GM12878 (cell line): Measurements from ENCODE around the gene GPC6. TPM values are rescaled to one million over a fixed set of nuclear protein-coding genes. Genes with fewer than 3 reads are reported as not detected.

Source experiments
- ATAC-seq: fragments of 200-7000 bp; cut with Tn5 transposase; 3 replicates; pipeline ENCODE4 v1.9.1; 2020; ENCODE audit warnings: mild to moderate bottlenecking, moderate library complexity
- BruUV-seq: library from RNA; stranded (reverse); fragments of 400-500 nt; replicated peaks from 2 replicates; lab custom pipeline; 2021; lab: Mats Ljungman, UMichigan
- CTCF ChIA-PET: fragments of 300-600 bp; sonication (Branson Sonifier 250); formaldehyde crosslinking; extraction: SDS; loops from one replicate; lab custom pipeline; 2021; ENCODE audit warnings: inconsistent platforms; lab: Yijun Ruan, JAX
- POLR2A ChIA-PET: fragments of 350-600 bp; formaldehyde crosslinking; extraction: SDS; loops from one replicate; lab custom pipeline; 2021; ENCODE audit warnings: inconsistent platforms; lab: Charles Lee
- RAD21 ChIA-PET: fragments of 300-600 bp; sonication (Branson Sonifier 250); formaldehyde crosslinking; loops from one replicate; lab custom pipeline; 2023; ENCODE audit warnings: antibody characterized with exemption; ENCODE audit not compliant: unreplicated experiment; lab: Charles Lee
- SMC1A ChIA-PET: fragments of 300-600 bp; sonication (Branson Sonifier 250); formaldehyde crosslinking; loops from one replicate; lab custom pipeline; 2023; ENCODE audit not compliant: unreplicated experiment, uncharacterized antibody; lab: Charles Lee
- DNase-seq: peaks from one replicate; pipeline ENCODE4 v3.0.0-alpha.2; 2011; ENCODE audit warnings: low read depth, low spot score
- FAIRE-seq: peaks from 3 replicates; lab custom pipeline; 2011; peaks lifted over from hg19 to GRCh38; lab: Jason Lieb, UNC
- H2AFZ ChIP-seq: 2 replicates; pipeline ENCODE4 v1.6.0; 2011; ENCODE audit warnings: low read depth, low read length, control low read depth; ENCODE audit not compliant: control insufficient read depth
- H3K27ac ChIP-seq: 2 replicates; pipeline ENCODE4 v1.5.1; 2011; ENCODE audit warnings: control low read depth; ENCODE audit not compliant: control insufficient read depth, insufficient read depth
- H3K27me3 ChIP-seq, 2 experiments: replicated peaks in 1 of 2; 2 replicates each; pipeline versions ENCODE4 v1.6.0 to v1.6.1; 2011; ENCODE audit warnings: low read length in 1 of 2; ENCODE audit not compliant: control insufficient read depth in 2 of 2, insufficient read depth in 2 of 2
- H3K36me3 ChIP-seq, 2 experiments: 2 replicates each; pipeline ENCODE4 v1.5.1; 2011; ENCODE audit warnings: low read length in 1 of 2; ENCODE audit not compliant: control insufficient read depth in 2 of 2, insufficient read depth in 2 of 2
- H3K4me1 ChIP-seq: 2 replicates; pipeline ENCODE4 v1.6.1; 2011; ENCODE audit warnings: mild to moderate bottlenecking, low read length, moderate library complexity, mixed read lengths; ENCODE audit not compliant: control insufficient read depth, insufficient read depth
- H3K4me2 ChIP-seq: 2 replicates; pipeline ENCODE4 v1.6.0; 2011; ENCODE audit warnings: control low read depth; ENCODE audit not compliant: control insufficient read depth, insufficient read depth
- H3K4me3 ChIP-seq: fragments of 200-600 bp; sonication (generic); 2 replicates; pipeline ENCODE4 v1.5.1; 2016
- H3K79me2 ChIP-seq: 2 replicates; pipeline ENCODE4 v1.6.0; 2011; ENCODE audit warnings: low read length; ENCODE audit not compliant: control insufficient read depth, insufficient read depth
- H3K9ac ChIP-seq: 2 replicates; pipeline ENCODE4 v1.8.0; 2011; ENCODE audit warnings: low read length, control low read depth, mixed read lengths; ENCODE audit not compliant: control insufficient read depth, insufficient read depth
- H3K9me3 ChIP-seq: replicated peaks from 3 replicates; pipeline ENCODE4 v1.5.1; 2011; ENCODE audit warnings: mild to moderate bottlenecking, low read length; ENCODE audit not compliant: control insufficient read depth, insufficient read depth
- H4K20me1 ChIP-seq: 2 replicates; pipeline ENCODE4 v1.6.0; 2011; ENCODE audit not compliant: control insufficient read depth, insufficient read depth
- BCL11A ChIP-seq: IDR thresholded peaks from 2 replicates; pipeline ENCODE4 v1.6.1; 2011; ENCODE audit warnings: low read depth, low read length
- BHLHE40 ChIP-seq, 2 experiments: fragments of 450-650 bp in 1 of 2; IDR thresholded peaks; 2 replicates each; pipeline ENCODE4 v1.6.1; 2011 to 2017; ENCODE audit warnings: low read depth in 2 of 2, borderline replicate concordance in 1 of 2, improper control_type of control experiment in 1 of 2, low read length in 1 of 2, mild to moderate bottlenecking in 1 of 2
- FOS ChIP-seq: IDR thresholded peaks from 3 replicates; pipeline ENCODE4 v1.6.1; 2011; ENCODE audit warnings: borderline replicate concordance; ENCODE audit not compliant: insufficient read length; ENCODE audit errors: extremely low read depth
- IRF5 ChIP-seq: fragments of 450-650 bp; IDR thresholded peaks from 2 replicates; pipeline ENCODE4 v1.6.1; 2017; ENCODE audit warnings: borderline replicate concordance
- KLF5 ChIP-seq: fragments of 450-650 bp; IDR thresholded peaks from 2 replicates; pipeline ENCODE4 v1.6.1; 2014; ENCODE audit warnings: mild to moderate bottlenecking; ENCODE audit not compliant: partially characterized antibody
- NBN ChIP-seq: fragments of 450-650 bp; IDR thresholded peaks from 2 replicates; pipeline ENCODE4 v1.6.1; 2016
- NFYA ChIP-seq: IDR thresholded peaks from 2 replicates; pipeline ENCODE4 v1.6.1; 2011; ENCODE audit warnings: low read depth, mild to moderate bottlenecking, low read length, improper control_type of control experiment, borderline replicate concordance
- PAX5 ChIP-seq: IDR thresholded peaks from 2 replicates; pipeline ENCODE4 v1.6.1; 2011; ENCODE audit warnings: low read depth, low read length, borderline replicate concordance
- TARDBP ChIP-seq: IDR thresholded peaks from 2 replicates; pipeline ENCODE4 v1.6.1; 2016; ENCODE audit warnings: borderline replicate concordance
- USF2 ChIP-seq: IDR thresholded peaks from 2 replicates; pipeline ENCODE4 v1.6.1; 2011; ENCODE audit warnings: low read depth, low read length, improper control_type of control experiment, borderline replicate concordance
- YY1 ChIP-seq: IDR thresholded peaks from 2 replicates; pipeline ENCODE4 v1.6.1; 2011; ENCODE audit warnings: low read depth, mild to moderate bottlenecking, low read length
- ZNF622 ChIP-seq: fragments of 450-650 bp; IDR thresholded peaks from 2 replicates; pipeline ENCODE4 v1.6.1; 2017; ENCODE audit warnings: mild to moderate bottlenecking, inconsistent platforms
- WGBS: methylation state at CpG from one replicate; pipeline ENCODE4 v1.1.6; 2016; ENCODE audit warnings: low lambda C conversion rate; ENCODE audit not compliant: insufficient replicate concordance, insufficient coverage; ENCODE audit errors: missing lambda C conversion rate; 5-methylcytosine and 5-hydroxymethylcytosine counted together
- in situ Hi-C: fragments of 300-500 bp; cut with MboI; formaldehyde crosslinking; loops from 9 replicates; pipeline ENCODE4 v1.14.3; 2018; ENCODE audit warnings: mixed read lengths
- intact Hi-C: fragments of 100-400 bp; cut with micrococcal nuclease; formaldehyde crosslinking; loops from one replicate; pipeline ENCODE4 v1.14.2; 2022; ENCODE audit not compliant: unreplicated experiment
- polyA plus RNA-seq, 11 experiments: library from polyadenylated mRNA; depleted of rRNA in 4 of 11; unstranded in 6 of 11; stranded (reverse) in 5 of 11; fragments of >200 nt; fragmentation: Nextera tagmentation in 4 of 11; fragmentation: Illumina TruSeq in 1 of 11; extraction: Ambion mirVana in 4 of 11; extraction: Trizol in 1 of 11; gene quantifications; 1 replicate in 1 of 11; 2 replicates in 10 of 11; pipeline versions ENCODE4 v1.2.1 to v1.2.3, GENCODE V29; 2011 to 2016; ENCODE audit warnings: inconsistent platforms in 2 of 11, missing spikeins in 2 of 11, low read depth in 1 of 11
- total RNA-seq, 4 experiments: library from RNA; depleted of rRNA in 3 of 4; stranded (reverse); fragments of >200 nt in 3 of 4; fragmentation: Illumina TruSeq in 1 of 4; extraction: Trizol in 1 of 4; gene quantifications; 2 replicates each; pipeline versions ENCODE4 v1.2.1 to v1.2.3, GENCODE V29; 2013 to 2021
- TF ChIP-seq, protein P1 (sequence below): IDR thresholded peaks from 2 replicates; pipeline ENCODE4 v1.6.1; 2011; ENCODE audit warnings: borderline replicate concordance, low read depth, mild to moderate bottlenecking, moderate library complexity, low read length; ENCODE audit not compliant: insufficient read depth, poor library complexity, severe bottlenecking

The GPC6 gene
- total and polyA plus RNA-seq, 10 of the 15 experiments (the other 5 are each of a cell fraction or from before 2014, with no cell fraction given), result 0.03 to 0.04 (median 0.03) TPM; not detected in 7

DNA sequence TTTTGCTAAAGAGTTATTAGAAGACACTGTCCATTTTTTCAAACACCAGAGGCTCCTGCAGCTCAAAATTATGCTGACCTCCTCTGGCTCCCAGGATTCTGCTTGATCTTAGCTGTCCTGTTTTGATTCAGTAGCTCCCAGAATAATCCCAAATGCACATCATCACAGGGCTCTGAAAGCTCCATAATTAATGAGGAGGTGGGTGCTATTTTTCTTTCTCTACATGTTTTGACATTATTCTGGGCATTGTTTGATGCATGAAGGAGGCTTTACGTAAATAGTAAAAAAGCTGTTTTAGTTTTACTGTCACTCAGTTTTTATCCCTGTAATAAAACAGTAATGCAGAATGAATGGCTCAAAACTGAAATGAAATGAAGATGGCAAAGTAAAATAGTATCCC lies 757.4 kb downstream of the GPC6 start (continued):
- TF ChIP-seq USF2 (no peak), NFYA (no peak)

- FAIRE-seq (no peak), DNase-seq (no peak), ATAC-seq (no peak)
- 39% methylated on average over 5 of the region's 5 CpGs for WGBS
- Histone ChIP-seq H3K4me1 (no peaks in the 10 kb centered on the region), H3K9me3 (no peaks in the 10 kb centered on the region), H3K27me3 (no peaks in the 10 kb centered on the region), H3K9ac (no peak overlapping the region), H2AFZ (no peak overlapping the region), H3K27ac (no peak overlapping the region), H3K79me2 (no peaks in the 10 kb centered on the region), H3K4me3 (no peak overlapping the region), H3K4me2 (no peak overlapping the region), H4K20me1 (no peaks in the 10 kb centered on the region), H3K36me3 (no peaks in the 10 kb centered on the region)
- in situ Hi-C loops (no loop called here), intact Hi-C loops (no loop called here)
- no TSS peak for BruUV-seq
- ChIA-PET RAD21 (no interaction called here), POLR2A (no interaction called here), SMC1A (interaction anchor here (1.0 kb wide), 1 partner anchor 68 kb away, joined by 3 read pairs; no protein-coding TSS in a partner anchor), CTCF (no interaction called here)
- TF ChIP-seq, protein P1, sequence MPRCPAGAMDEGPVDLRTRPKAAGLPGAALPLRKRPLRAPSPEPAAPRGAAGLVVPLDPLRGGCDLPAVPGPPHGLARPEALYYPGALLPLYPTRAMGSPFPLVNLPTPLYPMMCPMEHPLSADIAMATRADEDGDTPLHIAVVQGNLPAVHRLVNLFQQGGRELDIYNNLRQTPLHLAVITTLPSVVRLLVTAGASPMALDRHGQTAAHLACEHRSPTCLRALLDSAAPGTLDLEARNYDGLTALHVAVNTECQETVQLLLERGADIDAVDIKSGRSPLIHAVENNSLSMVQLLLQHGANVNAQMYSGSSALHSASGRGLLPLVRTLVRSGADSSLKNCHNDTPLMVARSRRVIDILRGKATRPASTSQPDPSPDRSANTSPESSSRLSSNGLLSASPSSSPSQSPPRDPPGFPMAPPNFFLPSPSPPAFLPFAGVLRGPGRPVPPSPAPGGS, result no peak
- TF ChIP-seq NBN (no peak), KLF5 (no peak), BHLHE40 (IDR thresholded peaks at IDR 0.05; ENCODE audit: borderline replicate concordance in 1 of 2, low read depth in 2 of 2, low read length in 1 of 2) (no peak), YY1 (no peak), ZNF622 (no peak), TARDBP (no peak), BCL11A (no peak), IRF5 (no peak), FOS (no peak), PAX5 (no peak)
Observed at GRCh38 chr13:93984876-93985275, 758.3 kb downstream of the GPC6 start.
